ENCODE measurements around the gene CXXC5. TPM values are rescaled to one million over a fixed set of nuclear protein-coding genes. Genes with fewer than 3 reads are reported as not detected.

Gene CXXC5
- polyA plus RNA-seq, 1 of the 3 experiments (the other 2 are of a cell fraction), result 47.4 TPM

DNA sequence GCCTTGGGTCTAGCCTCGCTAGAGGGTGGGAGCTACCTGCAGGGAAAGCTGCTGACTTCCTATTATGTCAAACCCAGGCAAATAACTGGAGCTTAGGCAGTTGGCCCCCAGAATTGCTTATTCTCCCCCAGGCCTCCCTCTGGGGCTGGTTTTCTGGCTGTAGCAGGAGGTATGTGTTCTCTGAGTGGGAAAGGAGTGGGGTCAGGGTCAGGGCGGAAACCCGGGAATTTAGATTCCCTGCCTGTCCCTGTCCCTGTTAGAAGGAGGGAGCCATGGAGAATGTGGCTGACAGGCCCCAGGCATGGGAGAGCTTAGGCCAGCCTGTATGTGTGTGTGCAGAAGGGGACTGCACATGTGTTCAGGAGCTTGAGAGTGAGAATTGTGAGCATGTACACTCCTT is 13.6 kb upstream of the CXXC5 start:
- peaks cover 6 to 7% of the 10 kb centered on the region in 2 experiments for H3K36me3 ChIP-seq (replicated peaks in 1 of 2; ENCODE audit: control insufficient read depth in 1 of 2, insufficient read depth in 2 of 2, low read length in 1 of 2)
- no peaks in the 10 kb centered on the region for H3K9me3 ChIP-seq
- no peak overlapping the region for H3K9ac ChIP-seq
- TF ChIP-seq, protein P1, sequence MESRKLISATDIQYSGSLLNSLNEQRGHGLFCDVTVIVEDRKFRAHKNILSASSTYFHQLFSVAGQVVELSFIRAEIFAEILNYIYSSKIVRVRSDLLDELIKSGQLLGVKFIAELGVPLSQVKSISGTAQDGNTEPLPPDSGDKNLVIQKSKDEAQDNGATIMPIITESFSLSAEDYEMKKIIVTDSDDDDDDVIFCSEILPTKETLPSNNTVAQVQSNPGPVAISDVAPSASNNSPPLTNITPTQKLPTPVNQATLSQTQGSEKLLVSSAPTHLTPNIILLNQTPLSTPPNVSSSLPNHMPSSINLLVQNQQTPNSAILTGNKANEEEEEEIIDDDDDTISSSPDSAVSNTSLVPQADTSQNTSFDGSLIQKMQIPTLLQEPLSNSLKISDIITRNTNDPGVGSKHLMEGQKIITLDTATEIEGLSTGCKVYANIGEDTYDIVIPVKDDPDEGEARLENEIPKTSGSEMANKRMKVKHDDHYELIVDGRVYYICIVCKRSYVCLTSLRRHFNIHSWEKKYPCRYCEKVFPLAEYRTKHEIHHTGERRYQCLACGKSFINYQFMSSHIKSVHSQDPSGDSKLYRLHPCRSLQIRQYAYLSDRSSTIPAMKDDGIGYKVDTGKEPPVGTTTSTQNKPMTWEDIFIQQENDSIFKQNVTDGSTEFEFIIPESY (IDR thresholded peaks at IDR 0.05; ENCODE audit: borderline replicate concordance, low read depth), result no peak
- no peak for TF ChIP-seq ELF1 (IDR thresholded peaks at IDR 0.05)
- TF ChIP-seq RXRA (IDR thresholded peaks at IDR 0.05; ENCODE audit: borderline replicate concordance, low read depth), result no peak
- TF ChIP-seq PBX3 (IDR thresholded peaks at IDR 0.05), result no peak
- TF ChIP-seq MXI1 (IDR thresholded peaks at IDR 0.05; ENCODE audit: low read depth, low read length), result no peak
- no peak for TF ChIP-seq EZH2phosphoT487 (IDR thresholded peaks at IDR 0.05; ENCODE audit: borderline replicate concordance, low read depth)
- no peak for TF ChIP-seq NFIC (IDR thresholded peaks at IDR 0.05; ENCODE audit: borderline replicate concordance)
- TF ChIP-seq JUND (IDR thresholded peaks at IDR 0.05), result no peak
- no peak for TF ChIP-seq TCF12 (IDR thresholded peaks at IDR 0.05)
- no peak for TF ChIP-seq SMC3 (IDR thresholded peaks at IDR 0.05; ENCODE audit: low read depth, low read length)
- no peak for TF ChIP-seq CTCF (IDR thresholded peaks at IDR 0.05)
- no peak for TF ChIP-seq POLR2AphosphoS5 (IDR thresholded peaks at IDR 0.05; ENCODE audit: low read depth, low read length)
- TF ChIP-seq, protein P2, sequence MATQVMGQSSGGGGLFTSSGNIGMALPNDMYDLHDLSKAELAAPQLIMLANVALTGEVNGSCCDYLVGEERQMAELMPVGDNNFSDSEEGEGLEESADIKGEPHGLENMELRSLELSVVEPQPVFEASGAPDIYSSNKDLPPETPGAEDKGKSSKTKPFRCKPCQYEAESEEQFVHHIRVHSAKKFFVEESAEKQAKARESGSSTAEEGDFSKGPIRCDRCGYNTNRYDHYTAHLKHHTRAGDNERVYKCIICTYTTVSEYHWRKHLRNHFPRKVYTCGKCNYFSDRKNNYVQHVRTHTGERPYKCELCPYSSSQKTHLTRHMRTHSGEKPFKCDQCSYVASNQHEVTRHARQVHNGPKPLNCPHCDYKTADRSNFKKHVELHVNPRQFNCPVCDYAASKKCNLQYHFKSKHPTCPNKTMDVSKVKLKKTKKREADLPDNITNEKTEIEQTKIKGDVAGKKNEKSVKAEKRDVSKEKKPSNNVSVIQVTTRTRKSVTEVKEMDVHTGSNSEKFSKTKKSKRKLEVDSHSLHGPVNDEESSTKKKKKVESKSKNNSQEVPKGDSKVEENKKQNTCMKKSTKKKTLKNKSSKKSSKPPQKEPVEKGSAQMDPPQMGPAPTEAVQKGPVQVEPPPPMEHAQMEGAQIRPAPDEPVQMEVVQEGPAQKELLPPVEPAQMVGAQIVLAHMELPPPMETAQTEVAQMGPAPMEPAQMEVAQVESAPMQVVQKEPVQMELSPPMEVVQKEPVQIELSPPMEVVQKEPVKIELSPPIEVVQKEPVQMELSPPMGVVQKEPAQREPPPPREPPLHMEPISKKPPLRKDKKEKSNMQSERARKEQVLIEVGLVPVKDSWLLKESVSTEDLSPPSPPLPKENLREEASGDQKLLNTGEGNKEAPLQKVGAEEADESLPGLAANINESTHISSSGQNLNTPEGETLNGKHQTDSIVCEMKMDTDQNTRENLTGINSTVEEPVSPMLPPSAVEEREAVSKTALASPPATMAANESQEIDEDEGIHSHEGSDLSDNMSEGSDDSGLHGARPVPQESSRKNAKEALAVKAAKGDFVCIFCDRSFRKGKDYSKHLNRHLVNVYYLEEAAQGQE (IDR thresholded peaks at IDR 0.05; ENCODE audit: low read depth, low read length), result no peak
- TF ChIP-seq USF1 (IDR thresholded peaks at IDR 0.05; ENCODE audit: borderline replicate concordance, low read depth), result no peak
- TF ChIP-seq FOXJ3 (CRISPR knock-in tag; IDR thresholded peaks at IDR 0.05), result no peak
- no peak for TF ChIP-seq IRF3 (IDR thresholded peaks at IDR 0.05; ENCODE audit: low read depth, low read length)
- no peak overlapping the region for H3K4me3 ChIP-seq (ENCODE audit: low read depth in 2 of 2, low read length in 1 of 2)
- CTCF ChIA-PET, result interaction anchor here (1.0 to 22.4 kb wide), 23 partner anchors 13 to 335 kb away, joined by 3 to 627 read pairs (median 12); partner anchors contain the start of genes CXXC5 and UBE2D2
- H3K27me3 ChIP-seq (ENCODE audit: insufficient read depth), result no peaks in the 10 kb centered on the region
- WGBS (ENCODE audit: low lambda C conversion rate), result 100% methylated on average over 1 of the region's 3 CpGs
- no peaks in the 10 kb centered on the region for H3K9me2 ChIP-seq
- H3K4me2 ChIP-seq, result no peak overlapping the region
- H3K79me2 ChIP-seq (ENCODE audit: insufficient read depth), result peaks cover 28% of the 10 kb centered on the region; the same call in 1 of the 2 replicates
- no peak overlapping the region for H2AFZ ChIP-seq (ENCODE audit: low read depth)
- peaks cover 4% of the 10 kb centered on the region for H4K20me1 ChIP-seq (ENCODE audit: insufficient read depth)
- no peak for DNase-seq
- H3K27ac ChIP-seq (ENCODE audit: low read depth in 2 of 2, low read length in 1 of 2), result peak overlapping the region in 1 of 2 experiments; percentile 16; a peak in 1 of 4 replicates
- POLR2A ChIA-PET, result interaction anchor here (1.0 to 5.6 kb wide), 6 partner anchors 26 to 131 kb away, joined by 3 to 23 read pairs (median 4); partner anchors contain the start of gene UBE2D2
- H3F3A ChIP-seq (replicated peaks; ENCODE audit: insufficient read depth), result peaks cover 59% of the 10 kb centered on the region
- peaks cover 40 to 54% of the 10 kb centered on the region in 2 experiments for H3K4me1 ChIP-seq (ENCODE audit: control insufficient read depth in 1 of 2, insufficient read depth in 2 of 2, low read depth in 1 of 2, low read length in 1 of 2)
